ENCODE data around the gene MYH11.

DNA sequence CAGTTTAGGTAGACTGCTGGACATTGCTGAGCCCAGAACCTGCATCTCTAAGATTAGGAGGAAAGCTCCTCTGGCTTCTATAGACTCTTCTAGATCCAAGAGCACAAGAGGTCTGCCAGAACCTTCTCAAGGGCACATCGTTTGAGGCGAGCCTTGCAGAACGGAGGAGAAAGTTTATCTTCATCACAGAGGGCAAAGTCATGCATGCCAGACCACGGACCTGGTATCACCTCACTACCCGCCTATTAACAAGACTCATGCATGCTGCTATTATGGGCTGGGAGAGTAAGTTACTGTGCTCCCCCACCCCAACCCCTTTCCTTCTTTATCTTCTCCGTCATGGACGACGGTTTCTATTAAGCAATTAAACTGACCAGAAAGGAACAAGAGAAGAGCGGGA, 23.3 kb downstream of the MYH11 start:
- TF ChIP-seq POLR2AphosphoS5 (IDR thresholded peaks at IDR 0.05; ENCODE audit: low read depth, low read length) (no peak), POLR2A (IDR thresholded peaks at IDR 0.05; ENCODE audit: low read depth, low read length) (no peak)
